Fibroblast of skin of abdomen (primary cell): ENCODE measurements around the gene FZR1.
"Not testable (repeated sequence)": the region's sequence is repeated elsewhere in the genome, so short reads cannot be mapped to it uniquely, and the experiment has no call there.

Source experiments
- DNase-seq: peaks from one replicate; pipeline ENCODE4 v3.0.0-alpha.2; 2013

Gene FZR1

DNA sequence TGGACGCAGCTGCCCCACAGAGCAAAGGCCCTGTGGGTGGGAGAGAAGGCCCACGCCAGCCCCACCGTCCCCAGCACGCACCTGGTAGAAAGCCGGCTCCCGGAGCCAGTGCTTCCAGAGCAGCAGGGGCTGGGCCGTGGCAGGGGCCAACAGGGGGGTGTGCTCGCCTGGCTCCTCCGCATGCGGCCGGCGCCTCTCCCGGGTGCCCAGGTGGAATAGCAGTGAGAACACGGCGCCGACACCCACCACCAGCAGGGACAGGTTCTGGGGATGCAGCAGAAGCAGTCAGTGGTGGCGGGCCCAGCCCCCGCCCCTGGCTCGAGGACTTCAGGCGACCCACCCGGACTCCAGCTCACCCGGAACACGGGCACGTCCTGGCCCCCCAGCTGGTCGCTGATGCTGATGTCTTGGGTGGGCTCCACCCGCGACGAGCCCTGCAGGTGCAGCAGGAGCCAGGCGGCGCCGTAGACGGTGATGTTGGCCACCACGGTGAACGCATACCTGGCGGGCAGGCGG lies 41.7 kb downstream of the FZR1 start:
- no peak for DNase-seq

GRCh38 chr19:3548606-3549005 lies 42.5 kb downstream of the FZR1 start:
- no peak for DNase-seq

DNA sequence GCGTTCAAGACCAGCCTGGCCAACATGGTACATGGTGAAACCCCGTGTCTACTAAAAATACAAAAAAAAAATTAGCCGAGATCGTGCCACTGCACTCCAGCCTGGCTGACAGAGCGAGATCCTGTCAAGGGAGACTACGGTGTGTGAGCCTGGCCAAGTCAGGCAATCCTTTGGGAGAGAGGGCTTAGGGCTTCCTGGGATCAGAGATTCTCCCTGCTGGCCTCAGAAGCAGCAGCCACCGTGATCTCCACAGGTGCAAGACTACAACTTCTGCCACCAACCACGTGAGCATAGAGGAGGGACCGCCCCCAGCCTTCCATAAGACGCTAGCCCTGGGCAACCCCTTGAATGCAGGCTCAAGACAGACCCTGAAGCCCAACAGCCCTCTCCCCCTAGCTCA lies 43.7 kb downstream of the FZR1 start:
- no peak for DNase-seq

DNA sequence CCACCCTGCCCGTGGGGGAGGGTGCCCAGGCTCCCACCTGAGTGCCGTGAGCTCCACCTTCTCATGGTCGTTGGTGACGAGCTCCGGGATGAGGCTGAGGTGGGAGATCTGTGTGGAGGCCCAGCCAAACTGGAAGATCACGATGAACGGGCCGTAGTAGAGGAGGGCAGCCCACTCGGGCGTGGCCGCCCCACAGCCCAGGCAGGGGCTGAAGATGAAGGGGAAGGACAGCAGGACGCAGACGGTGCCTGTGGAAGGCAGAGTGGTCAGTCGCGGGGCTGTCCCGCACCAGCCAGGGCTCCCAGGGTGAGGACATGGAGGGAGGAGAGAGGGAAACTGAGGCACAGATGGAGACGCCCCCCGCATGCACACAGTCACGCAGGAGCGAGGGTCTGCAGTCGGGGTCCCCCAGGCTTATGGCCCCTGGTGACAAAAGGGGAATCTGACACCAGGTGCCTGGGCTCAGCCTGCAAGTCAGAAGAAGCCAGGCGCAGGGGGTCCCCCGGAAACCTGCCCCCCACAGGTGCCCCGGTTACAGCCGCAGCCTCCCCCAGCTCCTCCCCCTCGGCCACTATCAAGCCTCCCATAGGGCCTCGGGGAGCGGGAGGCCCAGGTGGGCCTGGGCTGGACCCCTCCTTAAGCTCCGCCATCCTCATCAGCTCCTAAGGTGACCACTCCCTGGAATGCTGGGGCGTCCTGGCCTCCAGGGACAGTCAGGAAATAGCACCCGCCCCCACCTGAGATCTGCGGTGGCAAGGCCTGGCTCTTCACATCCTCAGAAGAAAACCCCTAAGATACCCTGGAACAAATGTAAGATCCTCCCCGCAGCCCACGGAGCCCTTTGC lies 45.1 kb downstream of the FZR1 start:
- DNase-seq = no peak

GRCh38 chr19:3551792-3552095 lies 45.6 kb downstream of the FZR1 start:
- no peak for DNase-seq

DNA sequence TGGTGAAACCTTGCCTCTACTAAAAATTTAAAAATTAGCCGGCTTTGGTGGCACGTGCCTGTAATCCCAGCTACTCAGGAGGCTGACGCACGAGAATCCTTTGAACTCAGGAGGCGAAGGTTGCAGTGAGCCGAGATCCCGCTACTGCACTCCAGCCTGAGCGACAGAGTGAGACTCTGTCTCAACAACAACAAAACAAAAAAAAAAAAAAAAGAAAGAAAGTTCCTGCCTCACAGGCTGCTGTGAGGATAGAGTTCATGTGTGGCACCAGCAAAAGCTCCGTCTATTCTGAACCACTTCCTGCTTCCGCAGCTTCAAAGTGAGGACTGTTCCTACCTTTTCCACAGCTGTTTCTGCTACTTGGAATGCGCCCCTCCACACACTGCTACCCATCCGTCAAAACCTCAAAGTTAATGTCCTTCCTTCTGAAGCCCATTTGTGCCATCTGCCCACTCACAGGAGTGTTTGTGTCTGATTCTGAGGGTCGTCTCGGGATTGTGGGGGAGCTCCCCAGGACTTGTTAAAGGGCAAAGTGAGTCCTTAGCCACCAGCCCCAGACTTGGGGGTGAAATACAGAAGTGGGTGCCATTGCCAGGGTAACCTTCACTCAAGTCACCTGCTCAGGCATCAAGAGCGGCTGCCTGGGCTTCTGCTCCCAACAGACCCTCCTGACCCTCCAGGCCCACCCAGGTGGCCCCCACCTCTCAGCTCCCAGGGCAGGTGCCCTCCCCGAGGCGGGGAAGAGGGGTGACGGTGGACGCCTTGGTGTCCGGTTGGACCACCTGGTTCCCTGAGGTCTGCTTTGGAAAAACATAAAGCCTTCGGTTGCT lies 48.4 kb downstream of the FZR1 start:
- DNase-seq = no peak

DNA sequence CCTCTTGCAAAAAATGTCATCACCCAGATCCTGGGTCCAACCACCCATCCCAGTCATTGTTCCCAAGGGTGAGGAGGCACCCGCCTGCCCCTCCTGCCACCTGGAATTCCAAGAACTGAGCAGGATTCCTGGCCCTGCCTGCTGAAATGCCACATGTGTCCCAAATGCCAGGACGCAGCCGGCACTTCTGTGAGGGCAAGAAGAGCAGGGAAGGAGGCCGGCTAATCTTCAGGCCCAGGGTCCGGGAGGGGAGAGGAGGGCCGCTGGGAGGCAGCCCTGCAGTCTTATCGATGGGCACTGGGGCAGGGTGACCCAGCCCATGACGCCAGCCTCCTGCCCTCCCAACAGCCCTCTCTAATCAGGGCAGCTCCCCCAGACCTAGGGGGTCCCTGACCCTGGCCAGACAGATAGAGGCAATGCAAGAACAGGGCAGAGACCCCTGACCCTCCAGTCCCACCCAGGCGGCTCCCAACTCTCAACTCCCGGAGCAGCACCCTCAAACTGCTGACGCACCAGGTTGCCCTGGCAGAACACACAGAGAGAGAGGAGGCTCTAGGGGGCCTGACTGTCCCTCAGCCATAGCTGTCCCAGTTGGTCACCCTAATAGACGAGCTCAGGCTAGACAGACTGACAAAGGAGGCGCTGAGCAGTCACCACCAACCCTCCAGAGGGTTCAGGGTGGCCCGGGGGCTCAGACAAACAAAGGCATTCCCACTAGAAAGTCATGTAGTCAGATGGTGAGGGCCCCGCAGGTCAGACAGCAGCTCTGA lies 49.7 kb downstream of the FZR1 start:
- no peak for DNase-seq

GRCh38 chr19:3556423-3556977 lies 50.4 kb downstream of the FZR1 start:
- no peak for DNase-seq

DNA sequence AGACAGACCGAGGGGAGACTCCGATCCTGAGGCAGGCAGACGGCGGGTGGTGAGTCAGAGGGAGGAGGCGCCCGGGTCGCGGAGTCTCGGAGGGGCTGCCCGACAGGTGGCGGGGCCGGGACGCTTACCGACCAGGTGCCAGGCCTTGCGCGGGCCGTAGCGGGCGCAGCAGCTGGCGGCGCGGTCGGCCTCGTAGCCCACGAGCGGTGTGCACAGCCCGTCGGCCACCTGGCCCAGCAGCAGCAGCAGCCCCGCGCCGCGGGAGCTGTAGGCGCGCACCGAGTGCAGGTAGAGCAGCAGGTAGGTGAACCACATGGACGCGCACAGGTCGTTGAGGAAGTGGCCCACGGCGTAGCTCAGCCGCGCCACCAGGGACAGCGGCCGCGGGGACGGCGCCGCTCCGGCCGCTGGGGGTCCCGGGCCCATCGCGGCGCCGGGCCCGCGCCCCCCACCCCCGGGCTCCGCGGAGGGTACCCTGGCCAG lies 50.9 kb downstream of the FZR1 start:
- no peak for DNase-seq

GRCh38 chr19:3557461-3558248 lies 51.5 kb downstream of the FZR1 start, which contains the start of gene MFSD12:
TSS of gene MFSD12 (minus strand) at chr19:3557586. CDS start at chr19:3557403, 183 bp downstream.
- DNase-seq = peak; percentile 91

- DNase-seq = no peak
Measured at GRCh38 chr19:3563709-3564524, 57.8 kb downstream of the FZR1 start.

DNA sequence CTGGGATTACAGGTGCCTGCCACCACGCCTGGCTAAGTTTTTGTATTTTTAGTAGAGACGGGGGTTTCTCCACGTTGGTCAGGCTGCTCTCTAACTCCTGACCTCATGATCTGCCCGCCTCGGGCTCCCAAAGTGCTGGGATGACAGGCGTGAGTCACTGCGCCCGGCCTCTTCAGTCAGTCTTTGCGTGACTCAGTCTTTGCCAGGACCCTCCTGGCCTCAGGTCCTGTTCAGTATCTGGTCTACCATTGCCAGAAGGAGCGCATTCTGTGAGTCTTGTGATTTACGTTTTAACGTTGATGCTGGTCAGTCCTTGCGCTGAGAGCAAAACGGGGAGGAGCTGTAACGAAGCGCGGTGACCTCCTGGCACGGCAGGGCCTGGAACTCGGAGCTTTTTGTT lies 59.0 kb downstream of the FZR1 start:
- DNase-seq = no peak

GRCh38 chr19:3570042-3570441 lies 63.9 kb downstream of the FZR1 start:
- not testable (repeated sequence) for DNase-seq

DNA sequence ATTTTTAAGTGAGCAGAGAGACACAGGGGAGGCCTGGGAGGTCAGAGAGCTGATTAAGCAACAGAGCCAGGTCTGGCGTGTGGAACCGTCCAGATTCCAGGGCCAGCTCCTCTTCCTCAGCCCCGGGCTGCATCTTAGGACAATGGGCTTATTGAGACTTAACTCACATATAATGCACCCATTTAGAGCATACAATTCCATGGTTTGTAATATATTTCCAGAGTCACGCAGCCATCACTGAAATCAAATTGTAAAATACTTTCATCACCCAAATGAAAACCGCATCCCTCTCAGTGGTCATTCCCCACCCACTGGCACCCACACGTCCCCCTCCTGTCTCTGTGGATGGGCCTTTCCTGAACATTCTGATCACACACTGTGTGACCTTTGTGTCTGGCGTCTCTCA lies 64.5 kb downstream of the FZR1 start:
- DNase-seq = no peak

DNA sequence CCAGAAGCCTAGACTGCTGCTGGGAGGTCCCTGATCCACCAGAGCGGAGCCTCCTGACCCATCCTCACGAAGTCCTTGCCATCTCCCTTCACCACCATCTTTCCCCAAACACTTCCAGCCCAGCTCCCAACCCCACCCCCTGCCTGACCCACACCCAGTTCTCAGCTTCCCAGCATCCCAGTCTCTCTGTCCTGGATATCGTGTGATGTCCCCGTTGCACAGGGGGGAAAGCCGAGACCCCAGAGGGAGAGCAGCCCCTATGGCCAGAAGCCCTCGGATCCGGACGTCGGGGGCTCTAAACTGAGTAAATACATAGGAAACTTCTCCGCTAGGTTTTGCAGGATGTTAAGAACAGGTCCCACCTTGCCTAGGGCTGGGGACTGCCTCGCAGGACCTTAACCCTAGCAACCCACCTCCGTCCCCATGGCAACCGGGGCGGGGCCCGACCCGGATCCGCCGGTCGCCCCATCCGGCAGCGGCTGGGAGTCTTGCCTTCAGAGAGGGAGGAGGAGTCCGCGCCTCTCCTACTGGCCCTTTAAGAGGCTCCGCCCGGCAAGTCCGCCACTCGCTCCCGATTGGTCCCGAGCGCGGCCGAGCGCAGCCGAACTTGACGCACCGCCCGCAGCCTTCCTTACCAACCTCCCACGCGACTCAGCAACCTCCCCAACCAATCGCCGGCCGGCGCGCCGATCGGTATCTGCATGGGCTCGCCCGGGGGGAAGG lies 66.2 kb downstream of the FZR1 start:
- peak; percentile 100 for DNase-seq

GRCh38 chr19:3572855-3573161 lies 66.7 kb downstream of the FZR1 start, which contains the start of gene HMG20B:
TSS of gene HMG20B (plus strand) at chr19:3572944. CDS start at chr19:3573310, 366 bp downstream.
- no peak for DNase-seq

DNA sequence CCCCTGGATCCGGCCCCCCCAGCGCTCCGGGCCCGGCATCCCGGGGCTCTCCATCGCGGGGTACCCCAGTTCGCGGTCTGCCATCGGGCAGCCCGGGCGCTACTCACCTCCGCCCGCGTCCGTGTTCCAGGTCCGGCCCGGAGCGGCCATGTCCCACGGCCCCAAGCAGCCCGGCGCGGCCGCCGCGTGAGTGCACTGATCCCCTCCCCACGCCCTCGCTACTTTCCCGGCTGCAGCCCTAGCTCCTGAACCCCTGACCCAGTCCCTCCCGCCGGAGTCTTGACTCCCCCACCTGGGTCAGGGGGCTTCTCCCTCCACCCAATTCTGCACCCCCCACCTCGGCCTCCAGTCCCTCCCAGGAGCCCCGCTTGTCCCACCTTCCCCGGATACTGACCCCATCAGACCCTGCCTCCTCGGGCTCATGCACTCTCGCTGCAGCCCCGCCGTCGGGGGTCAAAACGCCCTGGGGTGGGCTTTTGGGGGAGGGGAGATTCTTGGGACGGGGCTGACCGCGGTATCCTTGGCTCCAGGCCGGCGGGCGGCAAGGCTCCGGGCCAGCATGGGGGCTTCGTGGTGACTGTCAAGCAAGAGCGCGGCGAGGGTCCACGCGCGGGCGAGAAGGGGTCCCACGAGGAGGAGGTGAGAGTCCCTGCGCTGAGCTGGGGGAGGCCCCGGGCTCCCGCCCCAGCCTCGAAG lies 67.2 kb downstream of the FZR1 start:
- no peak for DNase-seq

- DNase-seq = peak; percentile 89
Measured at GRCh38 chr19:3573858-3574637, 67.9 kb downstream of the FZR1 start.
